ENCODE measurements around the gene THRA. TPM values are rescaled to one million over a fixed set of nuclear protein-coding genes. Genes with fewer than 3 reads are reported as not detected.

Gene THRA
- polyA plus RNA-seq, 1 donor (not counting 4 experiments of a cell fraction or from before 2014, with no cell fraction given): 4.5 TPM

GRCh38 chr17:40041196-40041595 is 21.6 kb upstream of the THRA start:
- no peak for TF ChIP-seq EZH2 (IDR thresholded peaks at IDR 0.05; ENCODE audit: low read length)
- no peak for TF ChIP-seq CTCF (optimal IDR thresholded peaks at IDR 0.05 in 1 of 3, IDR thresholded peaks at IDR 0.05 in 1 of 3, conservative IDR thresholded peaks at IDR 0.05 in 1 of 3; ENCODE audit: extremely low read depth in 1 of 3, insufficient read depth in 2 of 3, low read length in 3 of 3)
- Histone ChIP-seq H3K4me2 (ENCODE audit: control insufficient read depth, extremely low read depth, insufficient read depth, low read depth, low read length) (no peak overlapping the region), H3K9ac (ENCODE audit: control insufficient read depth, extremely low read depth, insufficient read depth, low read length) (no peak overlapping the region), H3K4me3 (ENCODE audit: control insufficient read depth in 2 of 3, extremely low read depth in 1 of 3, insufficient read depth in 2 of 3, low read depth in 1 of 3, low read length in 3 of 3) (no peak overlapping the region), H2AFZ (ENCODE audit: control insufficient read depth, low read length) (no peak overlapping the region), H3K27ac (ENCODE audit: control insufficient read depth, insufficient read depth, low read length) (no peak overlapping the region), H4K20me1 (ENCODE audit: control insufficient read depth, extremely low read depth, insufficient read depth, low read length) (no peaks in the 10 kb centered on the region), H3K79me2 (ENCODE audit: control insufficient read depth, insufficient read depth, low read length) (no peaks in the 10 kb centered on the region), H3K36me3 (ENCODE audit: control insufficient read depth in 2 of 2, extremely low read depth in 1 of 2, insufficient read depth in 2 of 2, low read length in 2 of 2) (peaks cover 0 to 3% of the 10 kb centered on the region in 2 experiments), H3K9me3 (ENCODE audit: control insufficient read depth, low read depth, low read length) (no peaks in the 10 kb centered on the region), H3K4me1 (ENCODE audit: control insufficient read depth, extremely low read depth, insufficient read depth, low read length) (no peaks in the 10 kb centered on the region), H3K9me1 (ENCODE audit: control insufficient read depth, extremely low read depth, insufficient read depth, low read length) (no peaks in the 10 kb centered on the region), H3K27me3 (ENCODE audit: control insufficient read depth, extremely low read depth, insufficient read depth, low read length) (no peaks in the 10 kb centered on the region)
- dilution Hi-C loops (cut with MboI; ENCODE audit: extremely low pct_ligation_motif_present, low sequenced_read_pairs): no loop called here
- FAIRE-seq (no peak), DNase-seq (ENCODE audit: low read depth, low spot score) (no peak)

GRCh38 chr17:40056379-40057015 is 6.3 kb upstream of the THRA start:
- H3K27me3 ChIP-seq (ENCODE audit: control insufficient read depth, extremely low read depth, insufficient read depth, low read length): peaks cover 6% of the 10 kb centered on the region
- dilution Hi-C loops (cut with MboI; ENCODE audit: extremely low pct_ligation_motif_present, low sequenced_read_pairs): no loop called here
- TF ChIP-seq EZH2 (IDR thresholded peaks at IDR 0.05; ENCODE audit: low read length) (no peak), CTCF (optimal IDR thresholded peaks at IDR 0.05 in 1 of 3, IDR thresholded peaks at IDR 0.05 in 1 of 3, conservative IDR thresholded peaks at IDR 0.05 in 1 of 3; ENCODE audit: extremely low read depth in 1 of 3, insufficient read depth in 2 of 3, low read length in 3 of 3) (no peak)
- H3K9me1 ChIP-seq (ENCODE audit: control insufficient read depth, extremely low read depth, insufficient read depth, low read length): no peaks in the 10 kb centered on the region
- H3K9ac ChIP-seq (ENCODE audit: control insufficient read depth, extremely low read depth, insufficient read depth, low read length): no peak overlapping the region
- H3K4me1 ChIP-seq (ENCODE audit: control insufficient read depth, extremely low read depth, insufficient read depth, low read length): peaks cover 12% of the 10 kb centered on the region
- H3K4me3 ChIP-seq (ENCODE audit: control insufficient read depth in 2 of 3, extremely low read depth in 1 of 3, insufficient read depth in 2 of 3, low read depth in 1 of 3, low read length in 3 of 3): no peak overlapping the region
- no peaks in the 10 kb centered on the region for H3K9me3 ChIP-seq (ENCODE audit: control insufficient read depth, low read depth, low read length)
- no peak for DNase-seq (ENCODE audit: low read depth, low spot score)
- H3K79me2 ChIP-seq (ENCODE audit: control insufficient read depth, insufficient read depth, low read length): peaks cover 5% of the 10 kb centered on the region
- peak overlapping the region; percentile 10 for H2AFZ ChIP-seq (ENCODE audit: control insufficient read depth, low read length)
- H3K36me3 ChIP-seq (ENCODE audit: control insufficient read depth in 2 of 2, extremely low read depth in 1 of 2, insufficient read depth in 2 of 2, low read length in 2 of 2): peaks cover 0 to 1% of the 10 kb centered on the region in 2 experiments
- no peak for FAIRE-seq
- H3K27ac ChIP-seq (ENCODE audit: control insufficient read depth, insufficient read depth, low read length): no peak overlapping the region
- H4K20me1 ChIP-seq (ENCODE audit: control insufficient read depth, extremely low read depth, insufficient read depth, low read length): no peaks in the 10 kb centered on the region
- no peak overlapping the region for H3K4me2 ChIP-seq (ENCODE audit: control insufficient read depth, extremely low read depth, insufficient read depth, low read depth, low read length)
